Measurements from ENCODE around the gene CEP250.

DNA sequence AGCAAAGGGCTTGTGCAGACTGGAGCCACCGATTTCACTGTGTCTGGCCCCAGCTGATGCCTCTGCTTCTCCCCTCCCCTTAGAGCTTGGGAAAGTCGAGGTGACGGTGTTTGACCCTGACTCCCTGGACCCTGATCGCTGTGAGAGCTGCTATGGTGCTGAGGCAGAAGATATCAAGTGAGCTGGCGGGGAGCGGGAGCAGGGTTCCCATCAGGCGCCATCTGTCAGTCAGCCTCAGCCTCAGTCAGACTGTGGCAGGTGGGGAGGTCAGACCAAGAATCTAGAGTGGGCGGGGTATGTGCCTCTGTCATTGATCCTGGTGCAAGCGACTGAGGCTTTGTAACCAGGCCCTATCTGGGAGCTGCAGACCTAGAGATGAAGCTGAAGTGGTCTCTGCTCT lies 91.9 kb downstream of the CEP250 start:
- no peak for TF ChIP-seq ZNF384 (IDR thresholded peaks at IDR 0.05)
- no peak for TF ChIP-seq ELF4 (IDR thresholded peaks at IDR 0.05)
- no peak for TF ChIP-seq SP1 (IDR thresholded peaks at IDR 0.05)
- TF ChIP-seq CTBP1 (IDR thresholded peaks at IDR 0.05; ENCODE audit: borderline replicate concordance), result no peak
